ENCODE results near the gene PABPN1L. TPM values are rescaled to one million over a fixed set of nuclear protein-coding genes. Genes with fewer than 3 reads are reported as not detected.

Gene PABPN1L
- total and polyA plus RNA-seq, 2 of the 13 experiments (the other 11 are each of a cell fraction or from before 2014, with no cell fraction given) = not detected

GRCh38 chr16:88856828-88857727 lies 9.4 kb downstream of the PABPN1L start, which contains the start of the genes GALNS and TRAPPC2L (continued):
- TF ChIP-seq, protein P1, sequence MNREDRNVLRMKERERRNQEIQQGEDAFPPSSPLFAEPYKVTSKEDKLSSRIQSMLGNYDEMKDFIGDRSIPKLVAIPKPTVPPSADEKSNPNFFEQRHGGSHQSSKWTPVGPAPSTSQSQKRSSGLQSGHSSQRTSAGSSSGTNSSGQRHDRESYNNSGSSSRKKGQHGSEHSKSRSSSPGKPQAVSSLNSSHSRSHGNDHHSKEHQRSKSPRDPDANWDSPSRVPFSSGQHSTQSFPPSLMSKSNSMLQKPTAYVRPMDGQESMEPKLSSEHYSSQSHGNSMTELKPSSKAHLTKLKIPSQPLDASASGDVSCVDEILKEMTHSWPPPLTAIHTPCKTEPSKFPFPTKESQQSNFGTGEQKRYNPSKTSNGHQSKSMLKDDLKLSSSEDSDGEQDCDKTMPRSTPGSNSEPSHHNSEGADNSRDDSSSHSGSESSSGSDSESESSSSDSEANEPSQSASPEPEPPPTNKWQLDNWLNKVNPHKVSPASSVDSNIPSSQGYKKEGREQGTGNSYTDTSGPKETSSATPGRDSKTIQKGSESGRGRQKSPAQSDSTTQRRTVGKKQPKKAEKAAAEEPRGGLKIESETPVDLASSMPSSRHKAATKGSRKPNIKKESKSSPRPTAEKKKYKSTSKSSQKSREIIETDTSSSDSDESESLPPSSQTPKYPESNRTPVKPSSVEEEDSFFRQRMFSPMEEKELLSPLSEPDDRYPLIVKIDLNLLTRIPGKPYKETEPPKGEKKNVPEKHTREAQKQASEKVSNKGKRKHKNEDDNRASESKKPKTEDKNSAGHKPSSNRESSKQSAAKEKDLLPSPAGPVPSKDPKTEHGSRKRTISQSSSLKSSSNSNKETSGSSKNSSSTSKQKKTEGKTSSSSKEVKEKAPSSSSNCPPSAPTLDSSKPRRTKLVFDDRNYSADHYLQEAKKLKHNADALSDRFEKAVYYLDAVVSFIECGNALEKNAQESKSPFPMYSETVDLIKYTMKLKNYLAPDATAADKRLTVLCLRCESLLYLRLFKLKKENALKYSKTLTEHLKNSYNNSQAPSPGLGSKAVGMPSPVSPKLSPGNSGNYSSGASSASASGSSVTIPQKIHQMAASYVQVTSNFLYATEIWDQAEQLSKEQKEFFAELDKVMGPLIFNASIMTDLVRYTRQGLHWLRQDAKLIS (CRISPR knock-in tag; IDR thresholded peaks at IDR 0.05) = no peak
- no peak for TF ChIP-seq ZNF432 (CRISPR knock-in tag; IDR thresholded peaks at IDR 0.05; ENCODE audit: borderline replicate concordance)
- no peak; the same call in 1 of the 2 replicates for TF ChIP-seq PLSCR1 (CRISPR knock-in tag; IDR thresholded peaks at IDR 0.05; ENCODE audit: borderline replicate concordance)
- TF ChIP-seq ZHX1 (CRISPR knock-in tag; IDR thresholded peaks at IDR 0.05; ENCODE audit: low read depth) = 0 out of 2 replicates have a peak, but pooled peaks have one; percentile 70
- TF ChIP-seq NCOA5 (CRISPR knock-in tag; IDR thresholded peaks at IDR 0.05) = no peak
- TF ChIP-seq ZBTB14 (CRISPR knock-in tag; IDR thresholded peaks at IDR 0.05) = no peak
- TF ChIP-seq ARHGAP35 (CRISPR knock-in tag; IDR thresholded peaks at IDR 0.05; ENCODE audit: borderline replicate concordance) = no peak
- TF ChIP-seq TAF15 (IDR thresholded peaks at IDR 0.05; ENCODE audit: low read depth, low read length, poor library complexity, severe bottlenecking) = no peak
- TF ChIP-seq KMT2A (CRISPR knock-in tag; IDR thresholded peaks at IDR 0.05) = peak; percentile 83; the same call in 1 of the 2 replicates
- 0 out of 2 replicates have a peak, but pooled peaks have one; percentile 40 for TF ChIP-seq ZNF503 (CRISPR knock-in tag; IDR thresholded peaks at IDR 0.05)
- TF ChIP-seq RXRB (CRISPR knock-in tag; IDR thresholded peaks at IDR 0.05; ENCODE audit: borderline replicate concordance) = peak; percentile 44; the same call in 1 of the 2 replicates
- peak; percentile 68 for TF ChIP-seq REL (CRISPR knock-in tag; conservative IDR thresholded peaks at IDR 0.05)
- TF ChIP-seq, protein P2, sequence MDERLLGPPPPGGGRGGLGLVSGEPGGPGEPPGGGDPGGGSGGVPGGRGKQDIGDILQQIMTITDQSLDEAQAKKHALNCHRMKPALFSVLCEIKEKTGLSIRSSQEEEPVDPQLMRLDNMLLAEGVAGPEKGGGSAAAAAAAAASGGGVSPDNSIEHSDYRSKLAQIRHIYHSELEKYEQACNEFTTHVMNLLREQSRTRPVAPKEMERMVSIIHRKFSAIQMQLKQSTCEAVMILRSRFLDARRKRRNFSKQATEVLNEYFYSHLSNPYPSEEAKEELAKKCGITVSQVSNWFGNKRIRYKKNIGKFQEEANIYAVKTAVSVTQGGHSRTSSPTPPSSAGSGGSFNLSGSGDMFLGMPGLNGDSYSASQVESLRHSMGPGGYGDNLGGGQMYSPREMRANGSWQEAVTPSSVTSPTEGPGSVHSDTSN (CRISPR knock-in tag; IDR thresholded peaks at IDR 0.05) = no peak
- TF ChIP-seq ELF1 (CRISPR knock-in tag; IDR thresholded peaks at IDR 0.05) = 0 out of 2 replicates have a peak, but pooled peaks have one; percentile 34
- TF ChIP-seq ZNF350 (CRISPR knock-in tag; IDR thresholded peaks at IDR 0.05; ENCODE audit: borderline replicate concordance, low read depth) = peak; percentile 86; the same call in 1 of the 2 replicates

All from HepG2 (cell line).